HK-2 (cell line): ENCODE data around the gene MTMR2.

ENCODE experiments used
- DNase-seq: peaks from one replicate; pipeline ENCODE4 v3.0.0-alpha.2; 2018; ENCODE audit not compliant: unreplicated experiment

Gene MTMR2

DNA sequence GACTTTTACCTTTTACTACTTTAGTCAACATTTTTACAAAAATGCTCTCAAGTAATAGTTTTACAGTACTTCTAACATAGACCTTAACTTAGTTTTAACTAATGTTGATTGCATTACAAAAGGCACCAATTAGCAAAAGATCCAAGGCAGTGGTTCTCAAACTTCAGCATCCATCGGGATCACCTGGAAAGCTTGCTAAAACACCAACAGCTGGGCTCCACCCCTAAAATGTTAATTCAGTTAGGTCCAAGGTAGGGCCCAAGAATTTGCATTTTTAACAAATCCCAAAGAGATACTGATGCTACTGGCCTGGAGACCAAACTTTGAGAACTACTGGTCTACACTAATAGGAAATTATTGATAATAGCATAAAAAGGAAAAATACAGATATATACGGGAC is 5.9 kb downstream of the MTMR2 start:
- no peak for DNase-seq

DNA sequence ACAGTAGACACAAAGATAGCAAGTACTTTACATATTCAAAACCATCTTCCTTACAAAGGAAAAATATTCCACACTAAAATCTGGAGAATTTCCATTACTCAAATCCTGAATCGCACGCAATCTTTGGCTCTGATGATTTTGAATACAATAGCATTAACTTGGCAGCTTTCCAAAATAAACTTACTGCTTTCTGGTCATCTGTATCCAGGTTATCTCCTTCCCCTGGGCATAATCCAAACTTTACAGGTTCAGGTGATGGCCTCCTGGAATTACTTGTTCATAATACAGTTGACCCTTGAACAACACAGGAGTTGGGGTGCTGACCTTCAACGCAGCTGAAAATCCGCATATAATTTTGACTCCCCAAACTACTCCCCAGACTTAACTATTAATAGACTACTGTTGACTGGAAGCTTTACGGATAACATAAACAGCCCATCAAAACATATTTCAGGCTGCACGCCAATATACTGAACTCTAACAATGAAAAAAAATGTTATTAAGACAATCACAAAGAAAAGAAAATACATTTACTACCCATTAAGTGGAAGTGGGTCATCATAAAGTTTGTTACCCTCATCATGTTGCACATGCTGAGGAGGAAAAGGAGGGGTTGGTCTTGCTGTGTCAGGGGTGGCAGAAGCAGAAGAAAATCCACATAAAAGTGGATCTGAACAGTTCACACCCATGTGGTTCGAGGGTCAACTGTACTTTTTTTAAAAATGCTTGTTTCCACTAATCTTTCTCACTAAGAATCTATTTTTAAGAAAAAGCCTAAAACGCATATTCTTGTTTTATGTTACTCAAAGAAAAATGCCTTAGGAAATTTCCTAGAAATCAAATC is 6.5 kb downstream of the MTMR2 start:
- DNase-seq: no peak

DNA sequence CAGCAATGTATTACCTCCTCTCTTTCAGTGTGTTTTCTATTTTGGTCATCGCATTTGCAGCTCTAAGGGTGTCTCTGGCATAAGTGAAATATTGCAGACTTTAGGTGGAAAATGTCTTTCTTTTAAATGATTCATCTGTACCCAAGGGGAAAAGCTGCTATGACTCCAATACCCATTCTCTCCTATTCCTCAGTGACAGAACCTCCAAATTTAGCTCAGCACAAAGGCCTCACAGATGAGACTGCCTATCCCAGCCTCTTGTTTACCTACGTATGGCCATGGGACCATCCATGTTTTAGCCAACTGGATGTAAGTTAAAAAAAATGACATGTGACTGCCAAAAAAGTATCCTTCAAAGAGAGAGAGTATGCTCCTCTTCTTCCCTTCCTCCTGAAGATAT is 7.9 kb downstream of the MTMR2 start:
- no peak for DNase-seq

DNA sequence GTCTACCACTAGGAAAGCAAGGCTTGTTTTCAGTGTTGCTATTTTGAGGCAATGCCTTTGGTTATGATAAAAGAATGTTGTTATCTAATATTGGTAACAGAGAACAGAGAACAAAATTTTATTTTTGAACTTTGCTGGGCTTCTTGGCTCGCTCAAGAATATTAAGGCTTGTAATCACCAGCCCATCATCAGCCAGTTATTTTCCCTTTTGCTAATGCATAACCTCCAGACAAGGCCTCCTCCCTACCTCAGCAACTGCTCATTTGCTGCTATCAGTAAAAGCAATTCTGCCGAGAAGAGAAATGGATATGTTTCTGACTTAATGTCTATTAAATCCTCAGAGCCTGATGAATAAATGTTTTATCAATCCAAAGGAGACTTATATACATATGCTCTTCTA is 8.9 kb downstream of the MTMR2 start:
- DNase-seq: no peak

DNA sequence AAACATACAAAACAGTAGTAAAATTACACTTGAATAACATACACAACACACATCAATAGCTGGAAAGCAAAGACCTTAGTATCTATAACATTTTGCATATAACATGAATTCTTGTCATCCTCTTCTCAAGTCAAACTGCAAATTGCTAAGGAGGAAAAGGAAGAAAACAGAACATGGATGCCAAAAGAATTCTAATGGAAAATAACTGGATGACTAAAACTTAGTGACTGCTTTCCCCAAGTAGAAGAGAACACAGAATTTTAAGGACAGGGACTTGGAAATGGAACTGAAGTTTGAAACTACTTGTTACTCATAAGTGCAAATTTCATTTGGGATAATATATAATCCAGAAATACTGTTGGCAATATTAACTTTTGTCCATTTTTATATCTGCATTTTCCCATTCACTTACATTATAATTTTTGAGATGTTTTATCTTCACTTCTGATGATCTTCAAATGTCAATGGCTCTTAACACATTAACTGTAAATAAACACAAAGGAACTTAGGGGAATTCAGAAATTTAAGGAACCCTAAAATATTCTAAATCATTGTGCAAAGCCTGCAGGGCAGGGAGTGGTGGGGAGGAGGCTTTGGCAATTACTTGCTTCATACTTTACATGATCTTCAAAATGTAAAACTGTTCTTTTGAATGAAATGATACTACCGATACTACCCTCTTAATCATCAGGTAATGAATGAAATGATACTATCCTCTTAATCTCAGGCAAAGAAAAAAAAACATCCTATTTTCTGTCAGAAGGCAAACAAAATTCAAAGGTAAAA is 9.9 kb downstream of the MTMR2 start:
- DNase-seq: no peak

DNA sequence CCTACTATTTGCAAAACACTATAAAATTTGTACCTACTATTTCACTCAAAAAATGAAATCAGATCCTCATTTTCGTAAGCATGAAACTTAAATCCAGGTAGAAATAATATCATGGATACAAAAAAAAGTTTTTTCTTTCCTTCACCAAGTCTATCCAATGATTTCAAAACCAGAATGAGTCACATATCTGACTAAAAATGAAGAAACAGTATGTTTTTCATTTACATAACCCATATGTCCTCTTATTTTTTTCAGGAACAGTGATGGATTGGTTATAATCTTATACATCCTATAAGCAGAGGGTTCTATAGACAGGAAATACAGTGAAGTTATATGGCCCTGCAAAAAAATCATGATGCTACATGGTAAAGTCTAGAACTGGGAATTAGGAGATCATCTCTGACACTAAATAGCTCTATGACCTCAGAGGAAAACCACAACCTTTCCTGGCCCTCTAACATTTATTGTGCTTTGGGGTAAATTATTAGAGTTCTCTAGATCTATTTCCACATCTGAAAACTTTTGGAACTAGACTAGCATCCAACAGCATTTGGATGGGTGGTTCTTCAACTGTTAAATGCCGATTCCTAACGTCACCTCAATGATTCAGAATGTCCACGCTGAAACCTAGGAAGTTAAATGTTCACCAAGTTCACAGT is 10.9 kb downstream of the MTMR2 start:
- DNase-seq: no peak

DNA sequence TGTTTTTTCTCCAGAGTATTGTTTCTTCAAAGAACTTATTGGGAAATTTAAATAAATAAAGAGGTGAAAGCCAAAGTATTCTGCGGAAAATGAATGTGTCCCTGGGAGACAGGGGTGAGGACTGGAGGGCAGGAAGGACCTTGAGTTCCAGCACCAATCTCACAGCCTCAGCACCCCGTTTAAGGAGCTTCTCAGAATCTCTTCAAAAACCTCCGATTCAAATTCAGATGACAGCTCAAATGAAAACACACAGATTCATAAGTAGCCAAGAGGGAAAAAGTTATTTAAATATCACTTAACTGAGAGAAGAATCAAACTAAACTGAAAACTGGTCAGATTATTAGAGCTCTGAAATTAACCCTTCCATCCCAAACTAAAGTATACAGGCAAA is 12.5 kb downstream of the MTMR2 start:
- no peak for DNase-seq

DNA sequence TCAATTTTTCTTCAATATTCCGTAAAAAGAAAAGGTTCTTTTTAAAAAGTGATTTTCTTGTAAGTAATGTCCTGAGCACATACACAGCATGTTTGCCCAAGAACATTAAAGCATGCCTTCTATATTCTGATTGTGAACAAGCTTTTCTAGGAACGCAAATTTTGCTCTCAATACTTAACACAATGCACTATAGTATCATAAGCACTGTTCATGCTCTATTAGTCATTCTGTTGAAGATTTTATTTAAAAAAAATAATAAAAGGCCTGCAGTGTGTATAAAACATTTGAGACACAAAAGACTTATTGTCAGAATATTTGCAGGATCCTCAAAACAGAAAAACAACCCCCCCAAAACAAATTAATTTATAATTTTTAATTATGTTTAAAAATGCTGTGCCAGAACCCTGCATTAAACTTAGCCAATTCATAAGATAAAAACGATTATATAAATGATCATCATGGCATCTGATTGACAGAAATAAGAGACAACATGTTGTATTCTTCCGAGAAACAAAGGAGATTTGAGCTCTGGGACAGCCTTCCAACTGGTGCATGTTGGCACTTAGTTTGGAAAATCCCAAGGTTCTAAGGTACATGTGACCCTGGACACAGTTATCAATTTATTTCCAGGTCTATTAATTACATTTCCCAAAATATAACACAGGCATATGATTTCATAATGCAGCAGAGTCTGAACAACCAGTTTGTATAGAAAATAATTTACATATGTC is 13.1 kb downstream of the MTMR2 start:
- DNase-seq: no peak

DNA sequence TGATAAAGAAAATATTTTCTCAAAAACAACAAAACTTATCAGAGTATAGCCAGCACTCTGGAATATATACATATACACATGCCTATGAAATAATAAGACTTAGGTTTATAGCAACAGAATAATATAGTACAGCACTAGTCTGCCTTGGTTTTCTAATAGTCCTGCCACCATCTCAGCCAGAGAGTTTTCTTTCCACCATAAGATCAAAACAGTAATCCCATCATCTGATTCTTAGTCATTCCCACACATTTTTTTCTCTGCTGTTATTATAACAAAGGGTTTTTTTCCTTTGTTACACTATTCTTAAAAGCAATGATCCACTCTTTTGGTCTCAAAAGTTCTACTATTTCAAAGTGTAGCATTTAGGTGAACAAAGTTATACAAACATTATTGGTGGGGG is 15.1 kb downstream of the MTMR2 start:
- DNase-seq: no peak

DNA sequence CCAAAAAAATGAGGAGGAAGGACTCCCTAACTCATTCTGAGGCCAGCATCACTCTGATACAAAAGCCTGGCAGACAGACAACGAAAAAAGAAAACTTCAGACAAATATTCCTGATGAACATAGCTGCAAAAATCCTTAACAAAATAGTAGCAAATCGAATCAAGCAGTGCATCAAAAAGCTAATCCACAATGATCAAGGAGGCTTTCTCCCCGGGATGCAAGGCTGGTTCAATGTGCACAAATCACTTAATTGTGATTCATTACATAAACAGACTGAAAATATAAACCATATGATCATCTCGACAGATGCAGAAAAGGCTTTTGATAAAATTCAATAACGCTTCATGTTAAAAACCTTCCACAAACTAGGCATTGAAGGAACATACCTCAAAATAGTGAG is 16.4 kb downstream of the MTMR2 start:
- no peak for DNase-seq

DNA sequence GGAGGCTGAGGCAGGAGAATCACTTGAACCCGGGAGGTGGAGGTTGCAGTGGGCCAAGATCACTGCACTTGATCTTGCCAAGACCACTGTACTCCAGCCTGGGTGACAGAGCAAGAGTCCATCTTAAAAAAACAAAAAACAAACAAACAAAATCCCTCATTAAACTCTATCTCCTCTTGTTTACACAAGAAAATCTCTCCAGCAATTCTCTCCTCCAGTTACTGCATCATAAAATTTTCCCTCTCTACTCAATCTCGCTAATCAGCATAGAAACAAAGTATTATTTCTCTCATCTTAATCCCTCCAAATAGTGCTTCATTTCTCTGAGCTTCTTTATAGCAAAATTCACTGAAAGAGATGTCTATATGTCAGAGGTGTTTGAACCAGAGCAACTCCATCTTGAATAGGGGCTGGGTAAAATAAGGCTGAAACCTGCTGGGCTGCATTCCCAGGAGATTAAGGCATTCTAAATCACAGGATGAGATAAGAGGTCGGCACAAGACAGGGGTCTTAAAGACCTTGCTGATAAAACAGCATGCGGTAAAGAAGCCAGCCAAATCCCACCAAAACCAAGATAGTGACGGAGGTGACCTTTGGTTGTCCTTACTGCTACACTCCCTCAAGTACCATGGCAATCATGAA is 19.8 kb downstream of the MTMR2 start:
- DNase-seq: no peak

DNA sequence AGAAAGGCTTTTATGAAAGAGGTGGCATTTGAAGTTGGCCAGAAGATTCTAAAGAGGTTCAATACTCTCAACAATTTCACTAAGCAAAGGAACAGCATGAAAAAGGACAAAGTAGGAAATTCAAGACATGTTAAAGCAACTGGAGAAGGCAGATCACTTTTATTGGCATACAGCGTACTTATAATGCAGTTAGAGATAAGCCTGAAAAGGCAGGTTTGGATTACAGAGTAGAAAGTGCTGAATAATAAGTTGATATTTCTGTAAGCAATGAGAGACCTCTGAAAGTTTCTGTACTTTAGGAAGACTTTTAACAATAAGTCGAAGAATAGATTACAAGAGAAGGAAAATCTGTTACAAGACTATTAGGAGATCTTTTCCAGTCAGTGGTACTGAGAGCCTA is 25.1 kb downstream of the MTMR2 start:
- DNase-seq: no peak

DNA sequence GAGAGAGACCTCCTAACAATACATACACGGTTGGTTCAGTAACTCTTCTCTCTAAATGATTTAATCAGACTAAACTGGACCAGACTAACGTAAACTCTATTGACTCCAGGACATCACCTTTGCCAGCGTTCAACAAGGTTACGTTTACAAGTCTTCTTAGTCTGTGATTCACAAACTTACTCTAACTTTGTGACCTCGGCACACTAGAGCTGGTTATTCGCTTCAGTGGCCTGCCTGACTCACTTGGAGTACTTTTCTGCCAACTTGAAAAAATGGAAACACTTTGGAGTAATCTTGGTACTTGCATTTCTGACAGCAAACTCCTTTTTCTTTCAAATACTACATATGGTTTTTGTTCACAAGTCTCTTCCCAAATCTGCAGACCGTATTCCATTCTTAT is 26.2 kb downstream of the MTMR2 start:
- DNase-seq: peak; percentile 22

DNA sequence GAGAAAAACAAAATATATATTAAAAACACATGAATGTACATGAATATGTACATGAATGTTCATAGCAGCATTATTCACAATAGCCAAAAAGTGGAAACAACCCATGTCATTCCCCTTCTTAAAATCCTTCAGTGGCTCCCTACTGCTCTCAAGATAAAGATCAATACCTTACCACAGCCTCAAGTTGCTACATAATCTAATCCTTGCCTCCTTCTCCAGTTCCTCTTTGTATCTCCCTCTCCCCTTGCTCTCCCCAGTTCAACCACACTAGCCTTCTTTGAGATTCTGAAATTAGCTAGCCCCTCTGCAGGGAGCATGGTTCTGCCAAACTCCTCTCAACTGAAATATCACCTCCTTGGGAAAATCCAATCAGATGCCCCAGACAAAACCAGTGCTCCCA is 28.1 kb downstream of the MTMR2 start:
- DNase-seq: no peak

DNA sequence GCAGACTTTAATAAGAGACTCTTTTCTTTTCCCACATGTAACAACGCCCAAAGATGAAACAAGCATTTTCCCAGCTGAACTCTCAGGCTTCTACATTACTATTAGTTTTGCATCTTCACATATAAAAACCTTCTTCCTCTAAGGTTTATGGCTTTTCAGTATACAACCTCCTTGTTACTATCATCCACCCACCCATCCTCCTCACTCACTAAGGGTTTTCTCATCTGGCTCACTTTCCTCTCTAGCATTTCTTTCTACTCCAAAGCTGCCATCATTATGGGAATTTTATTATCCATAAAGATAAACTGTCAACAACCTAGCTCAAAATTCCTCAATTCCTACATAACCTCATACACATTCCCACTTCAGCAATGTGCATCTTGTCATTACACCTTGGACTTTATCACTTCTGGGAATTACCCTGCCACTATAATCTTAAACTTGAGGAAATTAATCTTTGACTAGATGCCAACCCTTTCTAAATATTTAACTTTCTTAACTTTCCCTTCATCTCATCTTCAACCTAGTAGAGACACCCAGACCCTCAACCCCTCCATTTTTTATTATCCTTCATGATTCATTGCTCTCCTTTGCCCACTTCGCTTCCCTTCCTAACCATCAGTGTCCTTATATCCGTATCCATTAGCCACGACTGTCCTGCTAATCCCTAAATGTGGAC is 30.9 kb downstream of the MTMR2 start:
- no peak for DNase-seq

DNA sequence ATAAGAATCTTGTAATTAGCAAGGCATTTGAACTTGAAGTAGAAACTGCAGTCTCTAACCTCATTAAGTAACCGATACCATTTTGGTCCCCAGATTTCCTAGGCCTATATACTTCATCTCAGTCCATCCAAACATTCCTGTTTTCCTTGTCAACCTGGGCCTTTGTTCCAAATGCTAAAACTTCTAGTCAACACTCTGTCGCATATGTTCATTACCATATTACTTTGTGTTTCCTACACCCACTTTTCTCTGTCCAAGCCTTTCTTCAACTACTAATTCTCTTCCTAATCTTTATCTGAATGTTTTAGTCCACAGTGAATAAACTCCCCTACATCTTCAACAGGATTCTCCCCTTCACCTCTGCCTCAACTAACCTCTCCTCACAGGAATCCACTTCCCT is 31.4 kb downstream of the MTMR2 start:
- DNase-seq: no peak

DNA sequence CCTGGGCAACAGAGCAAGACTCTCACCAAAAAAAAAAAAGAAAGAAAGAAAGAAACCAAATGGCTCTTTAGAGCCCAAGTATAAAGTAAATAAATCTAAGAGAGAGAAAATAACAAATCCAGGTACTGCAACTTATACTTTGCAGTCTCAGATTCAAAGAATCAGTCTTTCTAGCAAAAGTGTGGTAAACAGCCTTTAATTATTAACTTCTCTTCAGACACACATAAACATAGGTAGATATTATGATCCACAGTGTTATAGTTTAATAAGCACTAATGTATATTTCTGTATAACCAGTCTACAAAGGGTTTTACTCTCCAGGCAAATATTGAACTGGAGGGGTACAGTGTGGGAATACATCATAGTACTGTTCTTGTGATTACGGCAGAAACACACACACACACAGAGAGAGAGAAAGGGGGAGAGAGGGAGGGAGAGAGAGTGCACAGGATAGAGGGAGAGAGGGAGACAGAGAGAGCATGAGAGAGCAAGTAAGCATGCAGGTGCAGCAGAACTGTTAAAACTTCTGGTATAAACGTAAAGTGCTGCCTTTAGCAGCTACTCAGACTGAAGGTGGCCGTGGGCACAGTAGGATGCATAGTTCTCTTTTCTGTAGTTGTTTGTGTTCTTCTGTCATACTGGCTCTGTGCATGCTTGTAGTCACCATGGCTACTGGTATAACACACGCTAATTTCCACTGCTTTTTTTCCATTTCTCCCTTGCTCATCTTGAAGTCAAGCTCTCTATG is 32.3 kb downstream of the MTMR2 start:
- DNase-seq: no peak

DNA sequence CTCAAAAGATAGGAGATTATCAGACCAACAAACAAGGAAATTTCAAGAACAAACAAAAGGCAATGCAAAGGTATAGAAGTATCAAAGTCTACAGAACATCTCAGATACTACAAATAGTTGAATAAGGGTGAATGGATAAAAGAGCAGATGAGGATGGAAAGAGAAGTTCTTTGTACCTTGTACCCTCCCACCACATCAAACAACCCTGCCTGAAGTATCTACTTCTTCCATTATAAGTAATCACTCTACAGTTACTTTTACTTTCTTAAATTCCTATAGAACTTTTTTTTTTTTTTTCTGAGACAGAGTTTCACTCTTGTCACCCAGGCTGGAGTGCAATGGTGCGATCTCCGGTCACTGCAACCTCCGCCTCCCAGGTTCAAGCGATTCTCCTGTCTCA is 35.1 kb downstream of the MTMR2 start:
- no peak for DNase-seq

DNA sequence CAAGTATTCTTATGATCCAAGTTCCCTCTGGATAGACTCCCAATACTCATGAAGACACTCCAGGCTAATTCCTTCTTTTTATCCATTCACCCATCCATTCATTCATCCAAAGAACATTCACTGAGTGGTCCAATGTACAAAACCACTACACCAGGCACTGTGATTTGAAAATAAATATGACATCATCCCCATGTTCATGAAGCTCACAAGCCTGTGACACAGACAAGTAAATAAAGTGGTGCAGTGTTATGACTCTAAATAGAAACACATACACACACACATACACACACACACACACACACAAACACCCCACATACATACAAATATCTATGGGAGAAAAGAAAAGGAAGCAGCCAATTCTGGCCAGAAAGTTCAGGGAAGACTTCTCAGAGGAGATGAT is 35.5 kb downstream of the MTMR2 start:
- no peak for DNase-seq

DNA sequence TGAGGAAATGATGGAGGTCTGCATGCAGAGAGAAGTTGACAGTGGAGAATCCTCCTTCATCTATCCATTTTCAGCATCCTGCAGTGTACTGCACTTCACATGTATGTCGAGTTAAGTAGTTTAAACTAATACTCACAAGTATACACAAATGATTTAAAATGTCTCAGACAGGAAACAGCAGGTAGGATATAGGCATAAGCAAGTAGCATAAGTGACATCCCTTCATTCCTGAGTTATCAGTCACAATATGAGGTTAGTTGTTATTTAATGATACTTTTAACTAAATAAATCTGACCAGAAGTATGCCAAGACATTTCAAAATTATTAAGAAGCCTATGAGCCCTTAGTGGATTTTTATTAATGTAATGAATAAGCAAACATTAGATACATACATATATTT is 37.4 kb downstream of the MTMR2 start:
- no peak for DNase-seq
